GM12891 (cell line): ENCODE data around the gene ANXA3.
"Not testable (repeated sequence)": the region's sequence is repeated elsewhere in the genome, so short reads cannot be mapped to it uniquely, and the experiment has no call there.

Experiments
- DNase-seq: peaks from one replicate; pipeline ENCODE4 v3.0.0; 2011; ENCODE audit warnings: low spot score; ENCODE audit not compliant: insufficient read length
- FAIRE-seq: peaks from 2 replicates; lab custom pipeline; 2011; peaks lifted over from hg19 to GRCh38; lab: Jason Lieb, UNC
- PAX5 ChIP-seq: IDR thresholded peaks from 2 replicates; pipeline ENCODE4 v1.6.1; 2011; ENCODE audit warnings: low read length, moderate library complexity, mild to moderate bottlenecking; ENCODE audit not compliant: insufficient read depth, severe bottlenecking
- POLR2A ChIP-seq: IDR thresholded peaks from 2 replicates; pipeline ENCODE4 v1.6.1; 2011; ENCODE audit warnings: low read depth, low read length, control low read depth
- POLR2AphosphoS5 ChIP-seq: IDR thresholded peaks from 2 replicates; pipeline ENCODE4 v1.6.1; 2011; ENCODE audit warnings: low read depth, low read length, control low read depth
- POU2F2 ChIP-seq: IDR thresholded peaks from 2 replicates; pipeline ENCODE4 v1.6.1; 2011; ENCODE audit warnings: low read depth, mild to moderate bottlenecking, control low read depth, low read length, moderate library complexity
- SPI1 ChIP-seq: IDR thresholded peaks from 2 replicates; pipeline ENCODE4 v1.6.1; 2011; ENCODE audit warnings: low read depth, low read length, control low read depth
- TAF1 ChIP-seq: IDR thresholded peaks from 2 replicates; pipeline ENCODE4 v1.6.1; 2011; ENCODE audit warnings: low read depth, low read length, control low read depth

The ANXA3 gene

DNA sequence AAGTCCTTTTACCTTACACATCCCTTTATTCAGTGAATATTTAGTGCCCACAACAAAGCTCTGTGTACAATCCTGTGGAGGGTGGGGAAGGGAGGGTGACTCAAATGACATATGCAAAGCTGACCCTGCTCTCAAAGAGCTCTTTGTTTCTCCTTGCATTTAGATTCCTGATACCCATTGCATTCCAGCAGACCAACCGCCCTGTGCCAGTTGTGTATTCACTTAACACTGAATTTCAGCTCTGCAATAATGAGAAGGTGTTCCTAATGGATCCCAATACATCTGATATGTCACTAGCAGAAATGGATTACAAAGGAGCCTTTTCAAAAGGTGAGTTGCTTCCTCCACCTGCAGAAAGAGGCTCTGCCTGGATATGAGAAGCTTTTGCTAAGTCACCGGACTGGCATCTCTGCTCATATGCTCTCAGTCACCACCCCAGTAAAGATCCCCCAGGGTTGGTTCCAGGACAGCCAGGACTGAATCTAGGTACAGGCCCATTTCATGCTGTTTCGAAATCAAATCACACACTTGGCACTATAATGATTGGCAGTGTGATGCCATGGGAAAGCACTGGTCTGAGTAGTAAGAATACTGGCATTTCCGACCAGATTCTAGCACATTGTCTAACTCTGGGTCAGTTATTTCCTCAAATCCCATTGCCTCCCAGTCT, 17.1 kb upstream of the ANXA3 start:
- DNase-seq (no peak), FAIRE-seq (no peak)
- no peak for TF ChIP-seq POU2F2
- TF ChIP-seq POLR2A: no peak
- no peak for TF ChIP-seq POLR2AphosphoS5

- TF ChIP-seq POLR2A (no peak), SPI1 (no peak)
- DNase-seq (no peak), FAIRE-seq (no peak)
Measured at GRCh38 chr4:78542373-78542772, 9.2 kb upstream of the ANXA3 start.

GRCh38 chr4:78543424-78544125, 8.0 kb upstream of the ANXA3 start:
- DNase-seq (no peak), FAIRE-seq (no peak)
- no peak for TF ChIP-seq TAF1
- TF ChIP-seq SPI1: no peak
- TF ChIP-seq POLR2AphosphoS5: no peak
- no peak for TF ChIP-seq POU2F2
- no peak for TF ChIP-seq PAX5
- no peak for TF ChIP-seq POLR2A

DNA sequence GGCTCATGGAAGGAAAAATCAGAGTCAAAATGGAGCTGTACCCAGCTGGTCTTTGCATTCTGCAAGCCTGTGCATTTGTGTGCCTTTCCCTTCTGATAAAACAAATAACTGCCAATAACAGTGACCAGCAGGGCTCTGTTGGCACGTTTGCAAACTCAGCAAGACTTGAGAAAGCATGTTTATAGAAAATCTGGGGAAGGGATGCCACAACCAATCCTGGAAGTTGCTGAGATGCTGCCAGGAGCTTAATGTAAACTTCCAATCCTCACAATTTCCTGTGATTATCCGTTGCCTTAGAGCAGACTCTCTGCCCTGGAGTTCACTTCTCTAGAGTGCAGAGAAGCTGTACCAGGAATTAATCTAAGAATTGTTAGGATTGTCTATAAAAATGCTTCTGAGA, 6.9 kb upstream of the ANXA3 start:
- no peak for TF ChIP-seq POLR2AphosphoS5
- no peak for TF ChIP-seq SPI1
- TF ChIP-seq TAF1: no peak
- TF ChIP-seq POLR2A: no peak
- TF ChIP-seq PAX5: no peak
- TF ChIP-seq POU2F2: no peak
- FAIRE-seq: no peak
- no peak for DNase-seq

- FAIRE-seq (no peak), DNase-seq (no peak)
- TF ChIP-seq POU2F2 (no peak), SPI1 (no peak), TAF1 (no peak), POLR2AphosphoS5 (no peak), POLR2A (no peak)
Measured at GRCh38 chr4:78545275-78546246, 6.0 kb upstream of the ANXA3 start.

DNA sequence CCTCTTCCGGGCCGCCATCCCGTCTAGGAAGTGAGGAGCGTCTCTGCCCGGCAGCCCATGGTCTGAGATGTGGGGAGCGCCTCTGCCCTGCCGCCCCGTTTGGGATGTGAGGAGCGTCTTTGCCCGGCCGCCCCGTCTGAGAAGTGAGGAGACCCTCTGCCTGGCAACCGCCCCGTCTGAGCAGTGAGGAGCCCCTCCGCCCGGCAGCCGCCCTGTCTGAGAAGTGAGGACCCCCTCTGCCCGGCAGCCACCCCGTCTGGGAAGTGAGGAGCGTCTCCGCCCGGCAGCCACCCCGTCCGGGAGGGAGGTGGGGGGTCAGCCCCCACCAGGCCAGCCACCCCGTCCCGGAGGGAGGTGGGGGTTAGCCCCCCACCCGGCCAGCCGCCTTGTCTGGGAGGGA, 3.7 kb upstream of the ANXA3 start:
- not testable (repeated sequence) for DNase-seq, FAIRE-seq

DNA sequence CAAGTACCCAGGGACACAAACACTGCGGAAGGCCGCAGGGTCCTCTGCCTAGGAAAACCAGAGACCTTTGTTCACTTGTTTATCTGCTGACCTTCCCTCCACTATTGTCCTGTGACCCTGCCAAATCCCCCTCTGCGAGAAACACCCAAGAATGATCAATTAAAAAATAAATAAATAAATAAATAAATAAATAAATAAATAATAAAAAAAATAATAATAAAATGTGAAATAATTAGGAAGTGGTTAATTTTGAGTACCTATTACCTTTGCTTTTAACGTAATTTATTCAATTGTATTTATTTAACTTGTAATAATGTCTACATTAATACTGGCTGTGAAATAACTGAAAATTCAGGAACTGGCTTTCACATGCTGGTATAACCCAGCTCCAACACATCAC, 2.7 kb upstream of the ANXA3 start:
- FAIRE-seq, DNase-seq: not testable (repeated sequence)

DNA sequence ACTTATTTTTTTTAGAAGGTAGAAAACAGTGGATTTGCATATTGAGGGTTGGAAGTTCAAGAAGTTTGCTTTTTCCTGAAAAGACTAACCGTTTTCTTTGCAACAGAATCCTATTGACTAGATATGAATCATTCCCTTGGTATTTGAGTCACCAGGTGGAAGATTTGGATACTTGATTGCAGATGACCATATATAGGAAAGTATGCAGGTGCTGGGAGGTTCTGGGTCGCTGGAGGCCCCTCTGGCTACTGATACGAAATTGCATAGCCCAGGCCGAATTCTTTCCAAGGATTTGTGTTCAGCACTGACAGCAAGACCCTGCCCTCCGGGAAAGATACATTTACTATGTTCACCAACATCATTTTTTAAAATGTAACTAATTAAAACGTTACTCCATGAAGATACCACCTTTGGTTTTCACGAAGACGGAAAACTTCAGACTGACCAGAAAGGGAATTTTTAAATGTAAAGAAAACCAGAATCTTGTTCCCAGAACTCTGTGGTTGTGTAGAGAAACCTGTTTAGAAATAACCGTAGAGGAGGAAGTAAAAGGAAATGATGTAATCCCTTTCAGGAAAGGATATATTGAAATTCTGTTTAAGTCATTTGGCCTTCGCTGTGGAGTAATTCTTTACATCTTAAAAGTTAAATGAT, 946 bp downstream of the ANXA3 start:
- TF ChIP-seq POLR2A (no peak), POLR2AphosphoS5 (no peak), TAF1 (no peak)
- DNase-seq: no peak
- FAIRE-seq: no peak

DNA sequence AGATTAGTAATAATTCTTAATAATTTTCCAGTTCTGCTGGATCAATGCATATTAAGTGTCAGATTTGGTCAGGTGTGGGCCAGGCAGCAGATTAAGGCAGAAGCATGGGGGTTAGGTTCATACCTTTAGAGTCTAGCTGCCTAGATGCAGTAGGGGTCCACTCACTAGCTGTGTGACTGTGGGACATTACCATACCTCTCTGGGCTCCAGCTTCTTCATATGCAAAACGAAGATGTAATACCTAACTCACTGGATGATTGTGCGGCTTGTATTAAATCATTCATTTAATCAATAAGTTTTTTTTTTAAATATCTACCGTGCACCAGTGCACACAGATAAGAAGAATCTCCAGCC, 1.4 kb downstream of the ANXA3 start:
- no peak for FAIRE-seq
- TF ChIP-seq POU2F2: no peak
- TF ChIP-seq POLR2AphosphoS5: no peak
- TF ChIP-seq POLR2A: no peak
- TF ChIP-seq SPI1: no peak
- no peak for TF ChIP-seq PAX5
- TF ChIP-seq TAF1: no peak
- DNase-seq: no peak

- TF ChIP-seq TAF1 (no peak), POLR2AphosphoS5 (no peak), POU2F2 (no peak), SPI1 (no peak), POLR2A (no peak), PAX5 (no peak)
- FAIRE-seq (no peak), DNase-seq (no peak)
Measured at GRCh38 chr4:78553529-78554060, 2.0 kb downstream of the ANXA3 start.
